ENCODE data around the gene MRPL36. TPM values are rescaled to one million over a fixed set of nuclear protein-coding genes. Genes with fewer than 3 reads are reported as not detected.

Gene MRPL36
- total RNA-seq, 1 experiment from 2014 or later: 116 TPM

- ChIA-PET POLR2A (ENCODE audit: unreplicated experiment) (no interaction called here), CTCF (no interaction called here)
- no peak overlapping the region for H3K27ac ChIP-seq (ENCODE audit: low read length)
- intact Hi-C loops (cut with micrococcal nuclease): no loop called here
- H3K9me2 ChIP-seq (replicated peaks; ENCODE audit: low read length): no peaks in the 10 kb centered on the region
- H4K20me1 ChIP-seq (ENCODE audit: low read length): no peaks in the 10 kb centered on the region
- BruUV-seq (replicated peaks): no TSS peak
- no peak for DNase-seq
- H3K9ac ChIP-seq (ENCODE audit: low read length): no peak overlapping the region
- no peak for TF ChIP-seq EZH2phosphoT487 (IDR thresholded peaks at IDR 0.05; ENCODE audit: borderline replicate concordance, low read length)
- TF ChIP-seq CTCF (conservative IDR thresholded peaks at IDR 0.05; ENCODE audit: low read depth, low read length): no peak
- no peak for TF ChIP-seq EZH2 (IDR thresholded peaks at IDR 0.05; ENCODE audit: low read length, unreplicated experiment)
- H3K79me2 ChIP-seq (ENCODE audit: low read length): no peaks in the 10 kb centered on the region
- H3F3A ChIP-seq (ENCODE audit: low read length, unreplicated experiment): no peaks in the 10 kb centered on the region
- H3K4me3 ChIP-seq (ENCODE audit: low read length): no peak overlapping the region
- ATAC-seq: no peak
- no peak overlapping the region for H2AFZ ChIP-seq (ENCODE audit: low read length)
- H3K4me1 ChIP-seq (ENCODE audit: insufficient read depth, low read length): no peaks in the 10 kb centered on the region
- no peaks in the 10 kb centered on the region for H3K9me3 ChIP-seq (ENCODE audit: low read length)
- peaks cover 4% of the 10 kb centered on the region for H3K27me3 ChIP-seq (ENCODE audit: low read length)
- no peak overlapping the region for H3K4me2 ChIP-seq (ENCODE audit: low read length)
- H3K36me3 ChIP-seq (ENCODE audit: low read depth, low read length): no peaks in the 10 kb centered on the region
Observed at GRCh38 chr5:1835431-1835830, 35.8 kb upstream of the MRPL36 start.

- no peak for DNase-seq
- Histone ChIP-seq H2AFZ (ENCODE audit: low read length) (no peak overlapping the region), H3K36me3 (ENCODE audit: low read depth, low read length) (no peaks in the 10 kb centered on the region), H3K27me3 (ENCODE audit: low read length) (peaks cover 4% of the 10 kb centered on the region), H3K4me1 (ENCODE audit: insufficient read depth, low read length) (no peaks in the 10 kb centered on the region), H4K20me1 (ENCODE audit: low read length) (no peaks in the 10 kb centered on the region), H3K9me2 (replicated peaks; ENCODE audit: low read length) (no peaks in the 10 kb centered on the region), H3K9me3 (ENCODE audit: low read length) (no peaks in the 10 kb centered on the region), H3F3A (ENCODE audit: low read length, unreplicated experiment) (no peaks in the 10 kb centered on the region), H3K27ac (ENCODE audit: low read length) (no peak overlapping the region), H3K4me2 (ENCODE audit: low read length) (no peak overlapping the region), H3K4me3 (ENCODE audit: low read length) (no peak overlapping the region), H3K79me2 (ENCODE audit: low read length) (no peaks in the 10 kb centered on the region), H3K9ac (ENCODE audit: low read length) (no peak overlapping the region)
- no peak for TF ChIP-seq EZH2 (IDR thresholded peaks at IDR 0.05; ENCODE audit: low read length, unreplicated experiment)
- no peak for TF ChIP-seq EZH2phosphoT487 (IDR thresholded peaks at IDR 0.05; ENCODE audit: borderline replicate concordance, low read length)
- TF ChIP-seq CTCF (conservative IDR thresholded peaks at IDR 0.05; ENCODE audit: low read depth, low read length): no peak
- no TSS peak for BruUV-seq (replicated peaks)
- no peak for ATAC-seq
- ChIA-PET CTCF (no interaction called here), POLR2A (ENCODE audit: unreplicated experiment) (no interaction called here)
- intact Hi-C loops (cut with micrococcal nuclease): no loop called here
Observed at GRCh38 chr5:1834721-1835429, 35.2 kb upstream of the MRPL36 start.

- DNase-seq (no peak), ATAC-seq (no peak)
- no peak overlapping the region for H3K9ac ChIP-seq (ENCODE audit: low read length)
- H3K9me2 ChIP-seq (replicated peaks; ENCODE audit: low read length): no peaks in the 10 kb centered on the region
- no peaks in the 10 kb centered on the region for H4K20me1 ChIP-seq (ENCODE audit: low read length)
- BruUV-seq (replicated peaks): no TSS peak
- intact Hi-C loops (cut with micrococcal nuclease): no loop called here
- no peak overlapping the region for H3K4me2 ChIP-seq (ENCODE audit: low read length)
- TF ChIP-seq CTCF (conservative IDR thresholded peaks at IDR 0.05; ENCODE audit: low read depth, low read length): no peak
- TF ChIP-seq EZH2phosphoT487 (IDR thresholded peaks at IDR 0.05; ENCODE audit: borderline replicate concordance, low read length): no peak
- no peak for TF ChIP-seq EZH2 (IDR thresholded peaks at IDR 0.05; ENCODE audit: low read length, unreplicated experiment)
- H3K9me3 ChIP-seq (ENCODE audit: low read length): no peaks in the 10 kb centered on the region
- ChIA-PET CTCF (no interaction called here), POLR2A (ENCODE audit: unreplicated experiment) (no interaction called here)
- no peaks in the 10 kb centered on the region for H3K4me1 ChIP-seq (ENCODE audit: insufficient read depth, low read length)
- H3K27me3 ChIP-seq (ENCODE audit: low read length): peaks cover 4% of the 10 kb centered on the region
- no peaks in the 10 kb centered on the region for H3K79me2 ChIP-seq (ENCODE audit: low read length)
- no peak overlapping the region for H3K27ac ChIP-seq (ENCODE audit: low read length)
- no peaks in the 10 kb centered on the region for H3K36me3 ChIP-seq (ENCODE audit: low read depth, low read length)
- H2AFZ ChIP-seq (ENCODE audit: low read length): no peak overlapping the region
- H3F3A ChIP-seq (ENCODE audit: low read length, unreplicated experiment): no peaks in the 10 kb centered on the region
- no peak overlapping the region for H3K4me3 ChIP-seq (ENCODE audit: low read length)
Observed at GRCh38 chr5:1834022-1834551, 34.5 kb upstream of the MRPL36 start.
